Measurements from ENCODE around the gene CSNK1G3. TPM values are rescaled to one million over a fixed set of nuclear protein-coding genes. Genes with fewer than 3 reads are reported as not detected.

CSNK1G3 gene
- total and polyA plus RNA-seq, 2 experiments from 2014 or later = 19.6 to 65.1 TPM

- no peaks in the 10 kb centered on the region for H3K9me3 Mint-ChIP-seq
- Histone ChIP-seq H3K79me2 (replicated peaks; ENCODE audit: insufficient read depth) (no peaks in the 10 kb centered on the region; the same call in 1 of the 2 replicates), H2AFZ (no peak overlapping the region), H3K9me2 (ENCODE audit: insufficient read depth) (no peaks in the 10 kb centered on the region), H4K20me1 (replicated peaks; ENCODE audit: insufficient read depth) (no peaks in the 10 kb centered on the region), H3K4me1 (ENCODE audit: insufficient read depth) (peaks cover 21% of the 10 kb centered on the region), H3F3A (replicated peaks; ENCODE audit: low read depth) (no peaks in the 10 kb centered on the region), H3K27me3 (ENCODE audit: insufficient read depth) (no peaks in the 10 kb centered on the region), H3K36me3 (ENCODE audit: insufficient read depth) (no peaks in the 10 kb centered on the region; the same call in 1 of the 2 replicates), H3K4me3 (no peak overlapping the region), H3K27ac (ENCODE audit: low read depth) (no peak overlapping the region), H3K4me2 (no peak overlapping the region)
- no peak overlapping the region for H3K27ac Mint-ChIP-seq
- H3K27me3 Mint-ChIP-seq (ENCODE audit: insufficient read depth, low read depth, poor library complexity) = no peaks in the 10 kb centered on the region
- H3K36me3 Mint-ChIP-seq (ENCODE audit: low read depth) = peaks cover 18% of the 10 kb centered on the region; the same call in 2 of the 3 replicates
- TF ChIP-seq EZH2 (IDR thresholded peaks at IDR 0.05; ENCODE audit: low read depth, unreplicated experiment) (no peak), ETS1 (IDR thresholded peaks at IDR 0.05) (no peak), NANOG (IDR thresholded peaks at IDR 0.05; ENCODE audit: borderline replicate concordance) (no peak), JUNB (IDR thresholded peaks at IDR 0.05; ENCODE audit: unreplicated experiment) (no peak), ZNF331 (CRISPR knock-in tag; IDR thresholded peaks at IDR 0.05; ENCODE audit: low read depth) (no peak), REST (IDR thresholded peaks at IDR 0.05; ENCODE audit: unreplicated experiment) (no peak), CTCF (conservative IDR thresholded peaks at IDR 0.05; ENCODE audit: low read depth in 2 of 2) (no peak), POLR2AphosphoS5 (IDR thresholded peaks at IDR 0.05; ENCODE audit: low read depth) (no peak), STAT1 (IDR thresholded peaks at IDR 0.05; ENCODE audit: unreplicated experiment) (no peak), CREB1 (CRISPR knock-in tag; IDR thresholded peaks at IDR 0.05; ENCODE audit: low read depth) (no peak), ZNF114 (CRISPR knock-in tag; IDR thresholded peaks at IDR 0.05) (no peak), ZNF462 (CRISPR knock-in tag; IDR thresholded peaks at IDR 0.05) (no peak), EZH2phosphoT487 (IDR thresholded peaks at IDR 0.05; ENCODE audit: unreplicated experiment) (no peak)
- no peak overlapping the region for H3K4me3 Mint-ChIP-seq
- ATAC-seq (no peak), DNase-seq (ENCODE audit: low spot score) (no peak)
- peaks cover 19% of the 10 kb centered on the region for H3K4me1 Mint-ChIP-seq
These were observed 66.4 kb downstream of the CSNK1G3 start for GRCh38 chr5:123578390-123578789.
